ENCODE results near the gene EID2. TPM values are rescaled to one million over a fixed set of nuclear protein-coding genes. Genes with fewer than 3 reads are reported as not detected.
A peak's percentile ranks its signal among the peaks of the same experiment; 100 is the strongest.

EID2 gene
- polyA plus RNA-seq, 3 donors: 18.7 to 22.9 (median 18.8) TPM

- DNase-seq: no peak
These were observed 32.1 kb downstream of the EID2 start for GRCh38 chr19:39507715-39508364.

GRCh38 chr19:39506944-39507714 is 32.8 kb downstream of the EID2 start:
- peak; percentile 74 for DNase-seq

GRCh38 chr19:39506598-39506943 is 33.4 kb downstream of the EID2 start:
- DNase-seq: no peak

- no peak for DNase-seq
These were observed 37.1 kb downstream of the EID2 start for GRCh38 chr19:39502640-39503417.

- DNase-seq: no peak
These were observed 38.6 kb downstream of the EID2 start for GRCh38 chr19:39501340-39501739.

GRCh38 chr19:39500543-39500942 is 39.4 kb downstream of the EID2 start:
- DNase-seq: no peak

- no peak for DNase-seq
These were observed 40.0 kb downstream of the EID2 start for GRCh38 chr19:39499932-39500331.

GRCh38 chr19:39498798-39499642 is 40.9 kb downstream of the EID2 start, which contains the start of gene DLL3:
Gene DLL3, plus strand, starts transcription at chr19:39498947. Its CDS starts 28 bp downstream, at chr19:39498975.
- no peak for DNase-seq

- no peak for DNase-seq
These were observed 41.8 kb downstream of the EID2 start for GRCh38 chr19:39497996-39498797.

- no peak for DNase-seq
These were observed 42.3 kb downstream of the EID2 start for GRCh38 chr19:39497701-39497995.

- DNase-seq: no peak
These were observed 43.9 kb downstream of the EID2 start for GRCh38 chr19:39496063-39496462.

- no peak for DNase-seq
These were observed 45.3 kb downstream of the EID2 start for GRCh38 chr19:39494661-39495060.

GRCh38 chr19:39492788-39493187 is 47.2 kb downstream of the EID2 start:
- no peak for DNase-seq

GRCh38 chr19:39492225-39492624 is 47.7 kb downstream of the EID2 start:
- no peak for DNase-seq

- no peak for DNase-seq
These were observed 50.2 kb downstream of the EID2 start for GRCh38 chr19:39489756-39490155.

Other genes with a start within 250 kb of the EID2 start
- not detected for gene IFNL1, start 243.8 kb downstream of the EID2 start, polyA plus RNA-seq (ENCODE audit: insufficient read length in 3 of 3)
- 1 to 10 TPM; 1.6 to 2.9 (median 2.6) TPM for gene LRFN1, start 219.3 kb downstream of the EID2 start, polyA plus RNA-seq (ENCODE audit: insufficient read length in 3 of 3)
- 10 to 100 TPM; 18.8 to 25.4 (median 24.1) TPM for gene GMFG, start 204.1 kb downstream of the EID2 start, polyA plus RNA-seq (ENCODE audit: insufficient read length in 3 of 3)
- gene SAMD4B, start 197.7 kb downstream of the EID2 start, polyA plus RNA-seq (ENCODE audit: insufficient read length in 3 of 3): 100 to 1,000 TPM; 124 to 155 (median 129) TPM
- 10 to 100 TPM; 63.3 to 79.3 (median 77.1) TPM for gene PAF1, start 149.1 kb downstream of the EID2 start, polyA plus RNA-seq (ENCODE audit: insufficient read length in 3 of 3)
- 10 to 100 TPM; 39.9 to 42.5 (median 41.3) TPM for gene MED29, start 148.8 kb downstream of the EID2 start, polyA plus RNA-seq (ENCODE audit: insufficient read length in 3 of 3)
- 10 to 100 TPM; 20.1 to 25.1 (median 22.8) TPM for gene ZFP36, start 133.3 kb downstream of the EID2 start, polyA plus RNA-seq (ENCODE audit: insufficient read length in 3 of 3)
- gene PLEKHG2, start 127.5 kb downstream of the EID2 start, polyA plus RNA-seq (ENCODE audit: insufficient read length in 3 of 3): 100 to 1,000 TPM in 1 of 3 donors, 10 to 100 TPM in 2; 81.8 to 135 (median 87.0) TPM
- gene RPS16, start 104.2 kb downstream of the EID2 start, polyA plus RNA-seq (ENCODE audit: insufficient read length in 3 of 3): 1,000 to 10,000 TPM; 1,287 to 1,452 (median 1,291) TPM
- 100 to 1,000 TPM; 149 to 158 (median 149) TPM for gene SUPT5H, start 94.6 kb downstream of the EID2 start, polyA plus RNA-seq (ENCODE audit: insufficient read length in 3 of 3)
- gene TIMM50, start 59.3 kb downstream of the EID2 start, polyA plus RNA-seq (ENCODE audit: insufficient read length in 3 of 3): 10 to 100 TPM; 78.8 to 92.7 (median 92.5) TPM
- gene DLL3, start 41.2 kb downstream of the EID2 start, polyA plus RNA-seq (ENCODE audit: insufficient read length in 3 of 3): under 1 TPM; 0.47 to 0.96 (median 0.70) TPM
- gene SELENOV, start 25.0 kb downstream of the EID2 start, polyA plus RNA-seq (ENCODE audit: insufficient read length in 3 of 3): 10 to 100 TPM in 2 of 3 donors, 1 to 10 TPM in 1; 7.4 to 16.0 (median 12.6) TPM
- 1 to 10 TPM; 3.8 to 6.4 (median 5.7) TPM for gene EID2B, start 7.3 kb downstream of the EID2 start, polyA plus RNA-seq (ENCODE audit: insufficient read length in 3 of 3)
- not detected for gene LGALS13, start 62.4 kb upstream of the EID2 start, polyA plus RNA-seq (ENCODE audit: insufficient read length in 3 of 3)
- gene LGALS16, start 115.8 kb upstream of the EID2 start, polyA plus RNA-seq (ENCODE audit: insufficient read length in 3 of 3): not detected
- not detected for gene LGALS14, start 164.3 kb upstream of the EID2 start, polyA plus RNA-seq (ENCODE audit: insufficient read length in 3 of 3)
- 1 to 10 TPM; 1.5 to 3.3 (median 2.9) TPM for gene CLC, start 197.9 kb upstream of the EID2 start, polyA plus RNA-seq (ENCODE audit: insufficient read length in 3 of 3)
- not detected for gene LEUTX, start 238.7 kb upstream of the EID2 start, polyA plus RNA-seq (ENCODE audit: insufficient read length in 3 of 3)

All from renal pelvis (tissue), 4 donors.